GM21423 (cell line): ENCODE results near the gene SLF2.

Experiments
- ATAC-seq: cut with Tn5 transposase; IDR thresholded peaks from one replicate; pipeline ENCODE4 v1.9.1; 2021; ENCODE audit warnings: mild to moderate bottlenecking, moderate library complexity; ENCODE audit not compliant: unreplicated experiment

SLF2 gene

DNA sequence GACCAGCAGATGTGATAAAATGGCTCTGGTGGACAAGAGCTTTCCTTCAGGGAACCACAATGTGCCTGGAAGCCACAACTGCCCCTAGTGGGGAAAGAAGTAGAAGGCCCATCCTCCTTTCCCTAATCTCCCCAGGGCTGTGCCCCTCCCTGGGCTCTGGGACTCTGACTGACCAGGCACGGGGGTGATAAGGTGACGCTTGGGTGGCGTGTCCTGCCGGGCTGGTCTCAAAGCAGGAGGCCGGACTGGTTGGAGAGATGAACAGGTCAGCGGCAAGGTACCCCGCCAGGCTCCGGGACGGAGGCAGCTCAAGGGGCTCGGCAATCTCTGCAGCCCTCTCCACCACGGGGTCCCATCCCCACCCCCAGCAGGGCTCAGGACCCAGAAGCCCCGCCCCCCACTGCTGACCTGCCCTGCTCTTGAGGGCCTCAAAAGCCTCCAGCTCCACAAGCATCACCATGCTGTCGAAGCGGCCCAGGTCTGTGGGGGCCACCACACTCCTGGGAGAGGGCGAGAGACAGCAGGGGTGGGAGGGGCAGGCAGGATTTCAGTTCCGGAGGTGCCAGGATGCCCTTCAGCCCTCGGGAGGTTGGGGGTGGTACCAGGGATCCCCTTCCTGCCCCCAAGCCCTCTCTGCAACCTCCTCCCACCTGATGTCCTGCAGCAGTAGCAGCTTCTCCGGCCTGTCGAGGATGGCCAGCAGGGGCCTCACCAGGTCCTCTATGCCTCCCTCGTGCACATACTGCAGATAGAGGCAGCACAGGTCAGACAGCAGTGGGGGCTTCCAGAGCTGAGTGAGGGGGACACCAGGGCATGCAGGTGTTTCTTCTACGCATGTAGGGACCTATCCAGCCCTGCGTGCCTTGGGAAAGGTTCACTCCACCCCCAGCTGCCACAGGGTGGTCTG is 99.0 kb downstream of the SLF2 start:
- no peak for ATAC-seq

DNA sequence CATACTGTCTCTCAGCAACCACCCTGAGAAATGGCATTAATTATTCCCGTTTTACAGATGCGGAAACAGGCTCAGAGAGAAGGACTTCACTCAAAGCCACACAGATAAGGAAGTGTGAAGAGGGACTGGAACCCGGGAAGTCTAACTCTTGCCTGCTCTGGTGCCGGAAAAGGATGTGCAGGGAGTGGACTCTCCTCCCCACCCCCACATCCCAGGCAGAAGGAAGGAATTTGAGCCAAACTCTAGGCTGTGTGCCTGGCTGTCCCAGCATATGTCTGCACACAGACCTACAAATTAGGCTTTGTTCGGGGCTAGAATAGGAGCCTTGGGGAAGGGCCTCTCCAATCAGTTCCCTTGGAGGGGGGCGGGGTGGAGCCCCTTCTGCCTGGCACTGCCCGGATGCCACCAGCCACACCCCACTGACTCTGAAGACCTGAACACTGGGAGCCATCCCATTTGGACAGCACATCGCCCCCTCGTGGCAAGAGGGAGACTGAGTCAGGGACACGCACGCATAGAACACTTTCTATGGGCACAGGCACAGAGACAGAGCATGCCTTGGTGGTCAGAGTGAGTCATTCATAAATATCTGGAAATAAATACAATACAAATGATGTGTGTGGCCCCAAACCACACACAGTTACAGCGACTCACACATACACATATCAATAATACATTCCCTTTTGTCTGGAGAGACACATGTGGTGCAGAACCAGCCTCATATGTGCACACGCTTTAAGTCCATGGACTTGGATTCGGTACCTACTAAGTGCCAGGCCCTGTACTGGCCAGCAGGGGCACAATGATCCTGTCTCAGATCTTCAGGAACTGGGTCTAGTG is 100.0 kb downstream of the SLF2 start:
- peak; percentile 75 for ATAC-seq

DNA sequence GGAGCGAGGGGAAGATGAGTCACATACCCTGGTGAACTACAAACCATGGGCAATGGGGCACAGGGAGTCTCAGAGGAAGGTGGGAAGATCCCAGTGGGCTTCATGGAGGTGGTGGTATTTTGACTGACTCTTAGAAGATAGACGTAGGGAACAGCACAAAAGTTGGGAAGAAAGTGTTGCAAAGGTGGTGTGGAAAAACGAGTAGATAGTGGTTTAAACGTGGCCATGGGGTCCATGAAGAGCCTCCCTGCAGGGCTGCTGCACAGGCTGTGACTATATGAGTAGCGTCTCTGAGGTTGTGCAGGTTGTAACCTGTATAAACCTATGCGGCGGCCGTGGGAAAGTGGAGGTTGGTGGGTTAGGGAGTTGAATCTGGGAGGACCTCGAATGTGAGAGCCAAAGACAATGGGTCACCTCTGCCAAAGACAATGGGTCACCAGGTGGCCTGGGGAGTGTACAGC is 100.6 kb downstream of the SLF2 start:
- no peak for ATAC-seq

DNA sequence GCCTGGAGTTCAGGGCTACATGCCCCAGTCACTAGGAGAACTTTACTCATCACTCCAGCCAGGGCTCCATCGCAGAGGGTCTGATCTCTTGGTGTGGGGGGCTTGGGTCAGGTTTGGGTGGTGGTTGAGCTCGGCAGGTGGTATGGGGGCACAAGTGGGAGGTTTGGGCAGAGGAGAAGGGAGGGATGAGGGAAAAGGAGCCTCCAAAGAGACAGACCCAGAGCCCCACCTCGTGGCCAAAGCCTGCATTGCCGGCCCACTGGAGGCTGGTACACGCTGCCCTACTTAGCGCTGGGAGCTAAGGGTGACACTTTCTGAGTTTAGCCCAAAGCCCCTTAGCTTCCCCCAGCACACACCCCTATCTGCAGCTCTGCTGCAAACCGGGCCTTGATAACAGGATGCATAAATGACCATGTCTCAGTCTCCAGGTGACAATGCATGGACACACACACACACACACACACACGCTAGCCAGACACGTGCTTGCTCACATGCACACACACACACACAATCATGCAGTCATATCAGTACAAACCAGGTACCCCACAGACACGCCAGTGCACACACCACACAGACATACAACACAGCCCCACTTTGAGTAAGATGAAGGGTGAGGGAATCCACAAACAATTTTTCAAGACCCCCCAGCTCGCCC is 101.6 kb downstream of the SLF2 start:
- ATAC-seq, result no peak
